Erythroblast (primary cell): ENCODE data around the gene TRPT1.

ENCODE experiments used
- GATA1 ChIP-seq: IDR thresholded peaks from 2 replicates; pipeline ENCODE4 v1.6.1; 2011; ENCODE audit warnings: low read depth, mild to moderate bottlenecking, control low read depth, low read length, moderate library complexity
- POLR2A ChIP-seq: IDR thresholded peaks from 2 replicates; pipeline ENCODE4 v1.6.1; 2011; ENCODE audit warnings: mild to moderate bottlenecking, low read length

- TF ChIP-seq POLR2A = peak; percentile 15
- no peak for TF ChIP-seq GATA1
Observed at GRCh38 chr11:64251753-64252002, 25.7 kb upstream of the TRPT1 start.
